IPS-15b (cell line): ENCODE data around the gene RUNX2.

Experiments
- H3K27me3 ChIP-seq: one replicate; pipeline ENCODE4 v1.6.1; 2013; ENCODE audit warnings: low read length; ENCODE audit not compliant: control insufficient read depth, insufficient read depth
- H3K36me3 ChIP-seq: one replicate; pipeline ENCODE4 v1.6.1; 2013; ENCODE audit warnings: low read length; ENCODE audit not compliant: control insufficient read depth, insufficient read depth
- H3K4me1 ChIP-seq: one replicate; pipeline ENCODE4 v1.6.1; 2013; ENCODE audit warnings: mild to moderate bottlenecking, low read length; ENCODE audit not compliant: control insufficient read depth, insufficient read depth
- H3K4me3 ChIP-seq: one replicate; pipeline ENCODE4 v1.5.1; 2013; ENCODE audit warnings: low read depth, low read length
- H3K9ac ChIP-seq: one replicate; pipeline ENCODE4 v1.6.1; 2013; ENCODE audit warnings: low read depth, mild to moderate bottlenecking, low read length
- H3K9me3 ChIP-seq: one replicate; pipeline ENCODE4 v1.6.1; 2013; ENCODE audit warnings: mild to moderate bottlenecking, low read length; ENCODE audit not compliant: control insufficient read depth, insufficient read depth

RUNX2 gene

GRCh38 chr6:45498591-45498990 lies 170.5 kb downstream of the RUNX2 start:
- H3K27me3 ChIP-seq: no peaks in the 10 kb centered on the region
- no peak overlapping the region for H3K4me3 ChIP-seq
- no peaks in the 10 kb centered on the region for H3K4me1 ChIP-seq
- no peak overlapping the region for H3K9ac ChIP-seq
- H3K9me3 ChIP-seq: no peaks in the 10 kb centered on the region
- H3K36me3 ChIP-seq: no peaks in the 10 kb centered on the region

GRCh38 chr6:45500924-45501816 lies 173.0 kb downstream of the RUNX2 start:
- Histone ChIP-seq H3K9ac (no peak overlapping the region), H3K4me3 (no peak overlapping the region), H3K36me3 (no peaks in the 10 kb centered on the region), H3K9me3 (no peaks in the 10 kb centered on the region), H3K27me3 (no peaks in the 10 kb centered on the region), H3K4me1 (peaks cover 18% of the 10 kb centered on the region)

- Histone ChIP-seq H3K4me3 (no peak overlapping the region), H3K27me3 (no peaks in the 10 kb centered on the region), H3K4me1 (peaks cover 18% of the 10 kb centered on the region), H3K9me3 (no peaks in the 10 kb centered on the region), H3K36me3 (no peaks in the 10 kb centered on the region), H3K9ac (no peak overlapping the region)
These were observed 174.3 kb downstream of the RUNX2 start for GRCh38 chr6:45502456-45502855.

GRCh38 chr6:45504947-45505346 lies 176.8 kb downstream of the RUNX2 start:
- Histone ChIP-seq H3K9ac (no peak overlapping the region), H3K4me1 (peaks cover 18% of the 10 kb centered on the region), H3K4me3 (no peak overlapping the region), H3K36me3 (no peaks in the 10 kb centered on the region), H3K9me3 (no peaks in the 10 kb centered on the region), H3K27me3 (no peaks in the 10 kb centered on the region)

- H3K9me3 ChIP-seq: no peaks in the 10 kb centered on the region
- H3K27me3 ChIP-seq: no peaks in the 10 kb centered on the region
- no peak overlapping the region for H3K4me3 ChIP-seq
- no peaks in the 10 kb centered on the region for H3K36me3 ChIP-seq
- no peak overlapping the region for H3K9ac ChIP-seq
- peaks cover 18% of the 10 kb centered on the region for H3K4me1 ChIP-seq
These were observed 177.3 kb downstream of the RUNX2 start for GRCh38 chr6:45505470-45505869.

GRCh38 chr6:45507186-45507585 lies 179.1 kb downstream of the RUNX2 start:
- H3K9me3 ChIP-seq: no peaks in the 10 kb centered on the region
- H3K4me1 ChIP-seq: peaks cover 18% of the 10 kb centered on the region
- H3K4me3 ChIP-seq: no peak overlapping the region
- no peaks in the 10 kb centered on the region for H3K36me3 ChIP-seq
- H3K9ac ChIP-seq: no peak overlapping the region
- no peaks in the 10 kb centered on the region for H3K27me3 ChIP-seq

- Histone ChIP-seq H3K4me1 (peaks cover 23% of the 10 kb centered on the region), H3K36me3 (no peaks in the 10 kb centered on the region), H3K9me3 (no peaks in the 10 kb centered on the region)
These were observed 181.3 kb downstream of the RUNX2 start for GRCh38 chr6:45509426-45509825.

GRCh38 chr6:45512717-45513116 lies 184.6 kb downstream of the RUNX2 start:
- Histone ChIP-seq H3K9me3 (no peaks in the 10 kb centered on the region), H3K4me3 (no peak overlapping the region), H3K36me3 (no peaks in the 10 kb centered on the region), H3K9ac (no peak overlapping the region), H3K4me1 (peaks cover 10% of the 10 kb centered on the region), H3K27me3 (no peaks in the 10 kb centered on the region)

More at GRCh38 chr6:45509426-45509825, 181.3 kb downstream of the RUNX2 start:
- Histone ChIP-seq H3K4me3 (no peak overlapping the region), H3K27me3 (no peaks in the 10 kb centered on the region), H3K9ac (no peak overlapping the region)

GRCh38 chr6:45513213-45513618 lies 185.1 kb downstream of the RUNX2 start:
- Histone ChIP-seq H3K36me3 (no peaks in the 10 kb centered on the region), H3K27me3 (no peaks in the 10 kb centered on the region), H3K9ac (no peak overlapping the region), H3K4me3 (no peak overlapping the region), H3K4me1 (peaks cover 10% of the 10 kb centered on the region), H3K9me3 (no peaks in the 10 kb centered on the region)

GRCh38 chr6:45513843-45514242 lies 185.7 kb downstream of the RUNX2 start:
- Histone ChIP-seq H3K4me1 (peaks cover 10% of the 10 kb centered on the region), H3K4me3 (no peak overlapping the region), H3K27me3 (no peaks in the 10 kb centered on the region), H3K9ac (no peak overlapping the region), H3K36me3 (no peaks in the 10 kb centered on the region), H3K9me3 (no peaks in the 10 kb centered on the region)

GRCh38 chr6:45514454-45515230 lies 186.5 kb downstream of the RUNX2 start:
- no peaks in the 10 kb centered on the region for H3K27me3 ChIP-seq
- no peak overlapping the region for H3K9ac ChIP-seq
- H3K9me3 ChIP-seq: no peaks in the 10 kb centered on the region
- no peak overlapping the region for H3K4me3 ChIP-seq
- peaks cover 10% of the 10 kb centered on the region for H3K4me1 ChIP-seq
- H3K36me3 ChIP-seq: no peaks in the 10 kb centered on the region
